GM20431 (cell line): ENCODE measurements around the gene CRTAP.

ENCODE experiments used
- in situ Hi-C: fragments of 300-500 bp; cut with MseI, MboI; formaldehyde crosslinking; loops from one replicate; pipeline ENCODE4 v1.15.0; 2020; ENCODE audit warnings: low sequenced_read_pairs; ENCODE audit not compliant: unreplicated experiment

The CRTAP gene

DNA sequence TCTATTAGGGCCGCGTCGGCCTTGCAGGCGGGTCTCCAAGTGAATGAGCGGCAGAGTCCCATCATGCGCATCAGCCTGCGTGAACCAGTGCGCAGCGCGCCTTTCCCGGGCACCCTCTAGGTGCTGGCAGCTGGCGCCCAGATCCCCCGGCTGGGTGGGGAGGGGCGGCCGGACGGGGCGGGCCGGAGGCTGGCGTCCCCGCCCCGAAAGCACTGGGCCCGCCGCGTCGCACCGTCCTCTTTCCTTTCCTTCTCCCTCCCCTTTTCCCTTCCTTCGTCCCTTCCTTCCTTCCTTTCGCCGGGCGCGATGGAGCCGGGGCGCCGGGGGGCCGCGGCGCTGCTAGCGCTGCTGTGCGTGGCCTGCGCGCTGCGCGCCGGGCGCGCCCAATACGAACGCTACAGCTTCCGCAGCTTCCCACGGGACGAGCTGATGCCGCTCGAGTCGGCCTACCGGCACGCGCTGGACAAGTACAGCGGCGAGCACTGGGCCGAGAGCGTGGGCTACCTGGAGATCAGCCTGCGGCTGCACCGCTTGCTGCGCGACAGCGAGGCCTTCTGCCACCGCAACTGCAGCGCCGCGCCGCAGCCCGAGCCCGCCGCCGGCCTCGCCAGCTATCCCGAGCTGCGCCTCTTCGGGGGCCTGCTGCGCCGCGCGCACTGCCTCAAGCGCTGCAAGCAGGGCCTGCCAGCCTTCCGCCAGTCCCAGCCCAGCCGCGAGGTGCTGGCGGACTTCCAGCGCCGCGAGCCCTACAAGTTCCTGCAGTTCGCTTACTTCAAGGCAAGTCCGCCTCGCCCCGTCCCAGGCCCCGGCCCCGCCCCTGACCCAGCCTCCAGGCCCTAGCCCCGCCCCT is at the start of gene CRTAP:
Gene CRTAP, plus strand, starts transcription at position 243 of the 850 bp plus-strand sequence. Its CDS starts 64 bp downstream, at position 307.
- in situ Hi-C loops, result no loop called here

DNA sequence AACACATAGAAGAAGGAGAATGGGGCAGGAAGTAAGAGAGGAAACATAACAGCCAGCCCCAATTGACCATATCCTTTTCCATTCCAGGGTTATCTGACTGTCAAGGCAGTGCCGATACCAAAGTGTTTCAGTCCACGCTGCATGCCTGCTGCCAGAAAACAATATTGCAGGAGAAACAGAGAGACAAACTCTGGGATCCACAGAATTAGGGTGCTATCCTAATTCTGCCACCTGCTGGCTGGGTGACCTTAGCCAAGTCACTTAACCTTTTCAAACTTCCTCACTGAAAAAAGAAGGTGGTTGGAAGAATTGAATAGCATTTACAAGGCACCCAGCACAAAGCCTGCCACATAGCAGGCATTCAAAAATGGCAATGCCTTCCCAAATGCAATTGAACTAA is 48.9 kb upstream of the CRTAP start:
- in situ Hi-C loops, result no loop called here

DNA sequence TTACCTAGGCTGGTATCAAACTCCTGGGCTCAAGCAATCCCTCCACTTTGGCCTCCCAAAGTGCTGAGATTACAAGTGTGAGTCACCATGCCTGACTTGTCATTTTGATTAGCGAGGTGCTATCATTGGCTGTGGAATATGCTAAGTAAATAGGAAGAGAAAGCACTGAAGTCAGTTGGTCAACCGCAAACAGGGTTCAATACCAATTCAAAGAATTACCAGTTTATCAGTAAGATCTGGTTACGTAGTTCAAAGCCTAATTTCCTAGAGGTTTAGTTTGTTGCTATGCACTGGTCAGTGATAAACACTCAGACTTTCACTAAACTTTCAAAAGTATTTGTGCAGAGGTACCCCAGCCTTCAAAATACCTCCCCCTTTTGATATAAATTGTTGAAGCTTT is 46.3 kb upstream of the CRTAP start:
- in situ Hi-C loops, result no loop called here

DNA sequence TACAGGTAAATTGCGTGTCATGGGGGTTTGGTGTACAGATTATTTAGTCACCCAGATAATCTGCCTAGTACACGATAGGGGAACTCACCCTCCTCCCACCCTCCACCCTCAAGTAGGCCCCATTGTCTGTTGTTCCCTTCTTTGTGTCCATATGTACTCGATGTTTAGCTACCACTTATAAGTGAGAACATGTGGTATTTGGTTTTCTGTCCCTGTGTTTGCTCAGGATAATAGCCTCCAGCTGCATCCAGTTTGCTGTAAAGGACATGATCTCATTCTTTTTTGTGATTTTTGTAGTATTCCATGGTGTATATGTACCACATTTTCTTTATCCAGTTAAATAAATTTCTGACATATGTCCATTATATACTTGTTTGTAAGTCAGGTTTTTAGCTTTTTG is 44.0 kb upstream of the CRTAP start:
- in situ Hi-C loops, result loop anchor here (10.0 kb wide), 1 partner anchor 115 kb away; the partner anchor contains the start of gene CCR4

DNA sequence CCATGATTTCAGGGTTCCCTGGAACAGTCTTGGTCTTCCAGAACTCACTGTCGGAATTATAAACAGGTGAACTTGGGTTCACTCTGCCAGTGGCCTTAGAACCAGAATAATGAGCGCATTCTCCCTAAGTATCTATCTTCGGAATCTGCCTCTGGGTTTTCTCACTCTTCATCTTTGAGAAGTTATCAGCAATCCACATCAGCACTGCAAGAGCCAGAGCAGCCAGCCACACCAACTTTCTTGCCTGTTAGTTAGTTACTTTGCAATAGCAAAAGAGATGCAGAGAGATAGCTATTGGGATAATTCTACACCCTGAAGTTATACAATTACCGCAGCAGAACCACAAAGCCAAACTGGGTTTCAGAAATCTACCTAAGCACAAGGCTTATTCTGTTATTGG is 42.6 kb upstream of the CRTAP start:
- in situ Hi-C loops, result loop anchor here (10.0 kb wide), 1 partner anchor 116 kb away; the partner anchor contains the start of gene CCR4

DNA sequence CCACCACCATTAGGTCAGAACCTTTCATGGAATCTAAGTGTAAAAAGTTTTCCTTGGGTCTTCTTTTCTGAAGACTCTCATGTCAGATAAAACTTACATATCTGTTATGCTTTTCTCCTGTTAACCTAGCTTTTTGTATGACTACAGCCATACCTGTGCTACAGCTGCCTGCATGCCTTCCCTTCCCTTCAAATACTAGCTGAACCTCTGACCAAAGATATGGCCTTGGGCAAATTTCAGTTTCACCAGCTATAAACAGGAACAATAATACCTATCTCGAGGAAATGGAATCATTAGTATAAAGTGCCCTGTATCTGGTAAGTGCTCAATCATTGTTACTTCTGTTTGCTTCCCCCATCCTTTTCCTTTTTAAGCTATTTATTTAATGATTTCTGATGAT is 41.9 kb upstream of the CRTAP start:
- in situ Hi-C loops, result loop anchor here (10.0 kb wide), 1 partner anchor 117 kb away; the partner anchor contains the start of gene CCR4

DNA sequence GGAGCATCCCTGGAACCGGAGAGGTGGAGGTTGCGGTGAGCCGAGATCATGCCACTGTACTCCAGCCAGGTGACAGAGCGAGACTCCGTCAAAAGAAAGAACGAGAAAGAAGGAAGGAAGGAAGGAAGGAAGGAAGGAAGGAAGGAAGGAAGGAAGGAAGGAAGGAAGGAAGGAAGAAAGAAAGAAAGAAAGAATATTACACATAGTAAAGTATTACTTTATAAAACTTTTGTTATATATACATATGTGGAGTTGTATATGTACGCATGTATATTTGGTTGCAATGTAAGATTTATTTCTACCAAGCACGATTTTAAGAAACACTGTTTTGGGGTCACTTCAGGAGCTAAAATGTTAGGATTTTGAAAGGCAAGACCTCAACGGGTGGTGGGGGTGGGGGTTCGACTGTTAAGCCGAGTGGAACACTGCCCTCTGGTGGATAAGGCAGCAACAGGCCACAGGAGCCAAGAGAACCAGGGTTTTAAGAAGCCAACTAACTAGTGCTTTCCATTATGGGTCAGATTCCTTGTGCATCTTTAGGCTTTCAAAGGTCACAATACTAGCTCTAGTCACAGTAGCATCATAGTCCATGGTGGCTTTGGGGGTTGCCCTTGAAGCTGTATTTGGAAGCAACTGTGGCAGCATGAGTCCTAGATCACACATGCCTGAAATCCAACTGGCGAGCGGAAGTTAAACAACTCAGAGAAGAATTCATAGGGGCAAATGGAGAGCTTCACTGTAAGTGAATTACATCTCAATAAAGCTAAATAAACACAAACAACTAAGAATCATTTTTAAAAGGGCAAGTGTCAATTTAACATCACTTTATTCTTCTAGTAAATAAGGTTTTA is 39.4 kb upstream of the CRTAP start:
- in situ Hi-C loops, result loop anchor here (10.0 to 25.0 kb wide), 2 partner anchors 120 to 337 kb away; partner anchors contain the start of gene CCR4

DNA sequence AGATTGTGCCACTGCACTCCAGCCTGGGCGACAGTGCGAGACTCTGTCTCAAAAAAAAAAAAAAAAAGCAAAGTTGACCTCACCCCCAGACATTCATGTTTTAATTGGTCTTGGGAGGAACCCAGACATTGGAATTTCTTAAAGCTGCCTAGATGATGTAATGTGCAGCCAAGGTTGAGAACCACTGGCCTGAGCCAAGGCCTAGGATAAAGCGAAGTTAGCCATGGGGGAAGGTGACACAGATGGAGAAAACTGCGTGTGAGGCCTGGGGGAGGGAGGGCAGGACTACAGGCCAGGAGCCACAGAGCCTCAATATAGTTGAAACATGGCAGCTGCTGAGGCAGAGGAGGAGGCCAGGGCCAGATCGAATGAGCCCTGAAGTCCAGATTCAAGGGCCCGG is 37.8 kb upstream of the CRTAP start:
- in situ Hi-C loops, result loop anchor here (10.0 to 25.0 kb wide), 2 partner anchors 121 to 339 kb away; partner anchors contain the start of gene CCR4

DNA sequence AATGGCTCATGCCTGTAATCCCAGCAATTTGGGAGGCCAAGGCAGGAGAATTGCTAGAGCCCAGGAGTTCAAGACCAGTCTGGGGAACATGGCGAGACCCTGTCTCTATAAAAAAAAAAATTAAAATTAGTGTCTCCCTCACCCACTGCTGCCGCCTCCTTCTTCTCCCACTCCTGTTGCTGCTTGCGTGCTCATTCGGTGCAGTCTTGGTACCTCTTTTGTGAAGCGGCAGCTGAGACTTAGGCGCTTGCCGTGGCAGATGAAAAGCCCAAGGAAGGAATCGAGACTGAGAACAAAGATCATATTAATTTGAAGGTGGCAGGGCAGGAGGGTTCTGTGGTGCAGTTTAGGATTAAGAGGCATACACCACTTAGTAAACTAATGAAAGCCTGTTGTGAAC is 36.9 kb upstream of the CRTAP start:
- in situ Hi-C loops, result loop anchor here (10.0 to 25.0 kb wide), 2 partner anchors 122 to 340 kb away; partner anchors contain the start of gene CCR4

DNA sequence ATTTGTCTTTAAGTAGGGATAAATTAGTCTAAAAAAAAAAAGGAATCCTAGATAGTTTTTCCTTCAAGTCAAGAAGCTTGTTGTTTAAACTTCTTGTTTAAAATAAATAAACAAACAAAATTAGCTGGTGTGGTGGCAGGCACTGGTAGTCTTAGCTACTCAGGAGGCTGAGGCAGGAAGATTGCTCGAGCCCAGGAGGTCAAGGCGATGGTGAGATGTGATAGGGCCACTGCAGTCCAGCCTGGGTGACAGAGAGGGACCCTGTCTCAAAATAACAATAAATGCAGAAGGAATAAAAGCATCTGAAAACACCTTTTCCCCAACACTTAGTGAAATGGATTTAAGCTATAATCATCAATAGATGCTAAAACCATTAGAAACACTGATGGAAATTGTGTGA is 35.8 kb upstream of the CRTAP start:
- in situ Hi-C loops, result loop anchor here (10.0 to 25.0 kb wide), 2 partner anchors 123 to 341 kb away; partner anchors contain the start of gene CCR4

DNA sequence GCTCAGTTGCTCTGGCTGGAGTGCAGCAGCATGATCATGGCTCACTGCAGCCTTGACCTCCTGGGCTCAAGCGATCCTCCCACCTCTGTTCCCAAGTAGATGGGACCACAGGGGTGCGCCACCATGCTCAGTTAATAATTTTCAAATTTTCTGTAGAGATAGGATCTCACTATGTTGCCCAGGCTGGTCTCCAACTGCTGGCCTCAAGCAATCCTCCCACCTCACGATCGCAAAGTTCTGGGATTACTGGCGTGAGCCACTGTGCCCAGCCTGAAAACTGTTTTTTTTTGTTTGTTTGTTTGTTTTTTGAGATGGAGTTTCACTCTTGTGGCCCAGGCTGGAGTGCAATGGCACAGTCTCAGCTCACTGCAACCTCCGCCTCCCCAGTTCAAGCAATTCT is 34.0 kb upstream of the CRTAP start:
- in situ Hi-C loops, result loop anchor here (10.0 to 25.0 kb wide), 2 partner anchors 125 to 343 kb away; partner anchors contain the start of gene CCR4

DNA sequence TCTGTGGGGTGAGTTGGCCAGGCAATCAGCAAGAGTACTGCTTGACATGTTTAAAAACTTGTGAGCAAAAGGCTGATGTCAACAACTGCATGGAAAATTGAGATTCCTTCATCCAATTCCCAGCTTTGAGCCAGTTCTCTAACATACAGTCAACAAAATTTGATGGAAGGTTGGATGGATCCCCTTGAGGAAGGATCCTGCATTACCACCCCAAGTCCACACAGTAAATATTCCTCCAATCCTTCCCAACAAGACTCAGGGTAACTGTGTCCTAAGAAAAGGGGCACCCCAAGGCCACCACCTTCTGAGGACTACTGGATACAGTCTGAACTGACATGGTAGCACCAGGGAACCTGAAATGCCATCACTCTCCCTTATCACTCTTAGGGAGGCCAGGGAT is 32.0 kb upstream of the CRTAP start:
- in situ Hi-C loops, result loop anchor here (25.0 kb wide), 1 partner anchor 345 kb away; no protein-coding TSS in a partner anchor

DNA sequence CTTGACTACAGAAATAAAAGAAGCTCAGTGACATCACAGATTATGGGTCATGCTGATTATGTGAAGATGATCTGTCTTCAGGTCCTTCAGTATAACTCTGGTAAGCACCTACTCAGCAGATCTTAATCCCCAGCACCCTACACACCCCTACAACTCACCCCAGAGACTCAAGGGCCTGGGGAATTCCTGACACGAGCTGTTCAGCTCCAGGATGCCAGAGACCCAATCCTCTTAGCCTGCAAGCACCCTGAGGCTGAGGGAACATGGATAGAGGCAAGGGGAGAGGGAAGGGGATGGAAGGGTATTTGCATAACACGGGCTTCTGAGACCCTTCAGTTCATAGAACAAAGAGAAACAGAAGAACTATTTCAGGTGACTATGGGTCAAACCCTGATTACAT is 29.9 kb upstream of the CRTAP start:
- in situ Hi-C loops, result loop anchor here (25.0 kb wide), 1 partner anchor 347 kb away; no protein-coding TSS in a partner anchor

DNA sequence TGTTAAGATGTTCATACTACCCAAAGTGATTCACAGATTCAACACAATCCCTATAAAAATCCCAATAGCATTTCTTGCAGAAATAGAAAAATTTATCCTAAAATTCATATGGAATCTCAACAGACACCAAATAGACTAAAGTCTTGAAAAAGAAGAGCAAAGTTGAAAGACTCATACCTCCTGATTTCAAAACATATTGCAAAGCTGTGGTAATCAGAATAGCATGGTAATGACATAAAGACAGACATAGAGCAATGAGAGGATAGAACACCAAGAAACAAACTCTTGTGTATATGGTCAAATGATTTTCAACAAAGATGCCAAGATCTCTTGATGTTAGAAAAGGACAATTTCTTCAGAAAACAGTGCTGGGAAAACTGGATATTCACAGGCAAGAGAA is 25.1 kb upstream of the CRTAP start:
- in situ Hi-C loops, result loop anchor here (25.0 kb wide), 1 partner anchor 351 kb away; no protein-coding TSS in a partner anchor

DNA sequence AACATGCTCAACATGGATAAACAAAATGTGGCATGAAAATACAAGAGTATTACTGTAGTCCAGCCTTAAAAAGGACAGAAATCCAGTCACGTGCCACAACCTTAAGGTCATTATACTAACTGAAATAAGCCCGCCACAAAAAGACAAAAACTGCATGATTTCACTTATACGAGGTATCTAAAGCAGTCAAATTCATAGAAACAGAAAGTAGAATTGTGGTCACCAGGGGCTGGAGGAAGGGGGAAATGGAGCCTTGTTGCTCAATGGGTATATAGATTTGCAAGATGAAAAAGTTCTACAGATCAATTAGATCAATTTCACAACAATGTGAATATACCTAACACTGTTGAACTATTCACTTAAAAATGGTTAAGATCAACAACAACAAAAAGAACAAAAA is 24.3 kb upstream of the CRTAP start:
- in situ Hi-C loops, result loop anchor here (25.0 kb wide), 1 partner anchor 352 kb away; no protein-coding TSS in a partner anchor

DNA sequence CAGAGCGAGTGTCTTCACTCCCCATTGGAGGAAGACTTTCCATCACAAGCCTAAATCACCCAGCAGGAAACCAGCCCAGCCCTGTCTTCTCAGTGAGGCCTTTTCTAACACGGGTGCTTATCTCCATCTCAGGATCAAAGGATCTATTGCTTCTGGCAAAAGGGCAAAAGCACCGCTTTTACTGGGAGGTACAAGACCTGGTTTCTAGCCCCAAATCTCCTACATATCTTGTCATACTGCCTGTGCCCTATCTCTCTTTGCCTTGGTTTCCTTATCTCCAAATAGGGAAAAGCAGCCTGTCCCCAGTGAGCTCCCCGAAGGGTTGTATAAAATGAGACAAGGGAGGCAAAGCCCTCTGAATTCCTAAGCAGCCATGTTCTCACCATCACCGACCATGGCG is 22.1 kb upstream of the CRTAP start:
- in situ Hi-C loops, result loop anchor here (25.0 kb wide), 1 partner anchor 354 kb away; no protein-coding TSS in a partner anchor

DNA sequence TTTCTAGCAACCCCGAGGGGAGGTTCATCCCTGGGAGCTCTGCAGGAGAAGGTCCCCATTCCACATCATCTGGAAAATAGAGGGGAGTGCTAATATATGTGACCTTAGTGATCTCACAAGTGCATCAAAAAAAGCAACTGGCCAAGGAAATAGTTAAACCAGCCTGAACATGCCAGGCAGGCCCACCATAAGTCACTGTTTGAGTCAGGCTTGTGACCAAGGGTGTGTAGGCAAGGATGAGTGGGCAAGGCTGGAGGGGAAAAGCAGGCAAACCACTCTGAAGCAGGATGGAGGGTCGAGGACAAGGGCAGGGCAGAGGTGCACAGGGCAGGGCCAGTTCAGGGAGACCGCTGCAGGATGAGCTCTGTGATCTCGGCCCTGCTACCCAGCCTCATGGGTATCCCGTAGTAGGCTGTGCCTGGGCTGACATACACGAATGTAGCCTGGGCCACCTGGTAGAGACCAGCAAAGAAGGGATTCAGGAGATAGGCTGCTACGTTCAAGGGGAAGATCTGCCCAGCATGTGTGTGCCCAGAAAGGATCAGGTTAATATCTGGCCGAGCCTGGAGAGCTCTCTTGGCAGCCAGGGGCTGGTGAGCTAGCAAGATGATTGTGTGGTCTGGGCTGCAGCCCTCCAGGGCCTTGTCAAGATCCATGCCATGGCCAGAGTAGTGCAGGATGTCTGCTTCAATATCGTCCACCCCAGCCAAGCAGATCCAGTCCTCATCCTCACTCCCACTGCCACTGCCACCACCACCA is 21.1 kb upstream of the CRTAP start:
- in situ Hi-C loops, result loop anchor here (25.0 kb wide), 1 partner anchor 355 kb away; no protein-coding TSS in a partner anchor

DNA sequence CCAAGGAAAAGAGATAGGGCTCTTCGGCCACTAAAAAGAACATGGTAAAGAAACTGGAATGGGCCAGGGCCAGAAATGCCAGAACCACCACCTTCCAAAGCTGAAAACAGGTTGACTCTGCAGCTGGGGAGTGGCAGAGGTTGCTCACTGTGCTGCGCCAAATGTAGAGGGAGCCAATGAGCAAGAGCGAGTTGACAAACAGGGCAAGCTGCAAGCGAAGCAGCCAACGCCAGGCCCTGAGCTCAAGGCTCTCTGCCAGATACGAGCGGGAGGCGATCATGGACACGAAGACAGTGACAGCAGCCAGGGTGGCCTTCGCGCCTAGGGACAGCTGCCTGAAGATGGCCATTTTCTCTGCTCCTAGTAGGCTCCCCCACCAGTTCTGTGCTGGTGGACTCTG is 20.0 kb upstream of the CRTAP start:
- in situ Hi-C loops, result loop anchor here (25.0 kb wide), 1 partner anchor 357 kb away; no protein-coding TSS in a partner anchor

DNA sequence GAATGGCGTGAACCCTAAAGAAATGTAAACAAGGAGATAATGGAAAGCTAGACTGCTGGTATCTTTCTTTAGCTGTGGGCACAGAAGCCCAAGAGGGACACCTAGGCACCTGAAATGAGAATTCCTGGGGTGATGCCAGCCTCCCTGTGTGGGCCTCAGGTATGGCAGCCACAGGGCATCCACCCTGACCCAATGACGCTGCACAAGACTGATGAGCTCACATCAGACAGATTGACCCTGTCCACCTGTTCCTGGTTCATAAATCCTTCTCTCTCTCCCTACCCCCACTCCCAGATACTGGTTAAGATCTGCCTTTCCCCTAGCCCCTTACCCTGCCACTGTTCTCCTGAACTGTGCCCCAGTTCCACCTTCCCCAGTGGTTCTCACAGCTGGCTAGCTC is 18.4 kb upstream of the CRTAP start:
- in situ Hi-C loops, result loop anchor here (25.0 kb wide), 1 partner anchor 358 kb away; no protein-coding TSS in a partner anchor
